GM20000 (cell line): Measurements from ENCODE around the gene DPYSL5.
"Not testable (repeated sequence)": the region's sequence is repeated elsewhere in the genome, so short reads cannot be mapped to it uniquely, and the experiment has no call there.

Experiments
- DNase-seq: peaks from one replicate; pipeline ENCODE4 v3.0.0; 2012; ENCODE audit warnings: low spot score
- CTCF ChIP-seq: IDR thresholded peaks from 2 replicates; pipeline ENCODE4 v1.5.1; 2012; ENCODE audit warnings: mild to moderate bottlenecking, control low read depth; ENCODE audit errors: extremely low read depth, missing control alignments

DPYSL5 gene

GRCh38 chr2:26877276-26877675, 29.3 kb downstream of the DPYSL5 start:
- TF ChIP-seq CTCF: no peak
- DNase-seq: no peak

DNA sequence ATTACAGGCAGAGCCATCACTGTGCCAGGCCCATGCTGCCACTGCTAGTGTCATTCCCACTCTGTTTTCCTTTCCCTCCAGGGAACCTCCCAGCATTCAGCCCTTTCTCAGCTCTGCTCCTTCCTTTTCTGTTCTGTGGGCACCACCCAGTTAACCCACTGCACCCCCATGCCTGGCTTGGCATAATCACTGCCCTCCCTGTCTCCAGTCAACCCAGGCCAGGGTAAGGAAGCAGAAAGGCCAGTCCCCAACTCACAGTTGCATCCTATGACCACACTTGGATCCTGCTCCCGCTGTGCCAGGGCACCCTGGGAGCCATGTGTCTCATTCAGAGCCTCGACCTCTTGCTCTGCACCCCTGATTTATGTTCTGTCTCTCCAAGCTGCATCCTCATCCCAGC, 32.2 kb downstream of the DPYSL5 start:
- no peak for TF ChIP-seq CTCF
- DNase-seq: no peak

- DNase-seq: no peak
- TF ChIP-seq CTCF: no peak
Measured at GRCh38 chr2:26880910-26881435, 33.0 kb downstream of the DPYSL5 start.

DNA sequence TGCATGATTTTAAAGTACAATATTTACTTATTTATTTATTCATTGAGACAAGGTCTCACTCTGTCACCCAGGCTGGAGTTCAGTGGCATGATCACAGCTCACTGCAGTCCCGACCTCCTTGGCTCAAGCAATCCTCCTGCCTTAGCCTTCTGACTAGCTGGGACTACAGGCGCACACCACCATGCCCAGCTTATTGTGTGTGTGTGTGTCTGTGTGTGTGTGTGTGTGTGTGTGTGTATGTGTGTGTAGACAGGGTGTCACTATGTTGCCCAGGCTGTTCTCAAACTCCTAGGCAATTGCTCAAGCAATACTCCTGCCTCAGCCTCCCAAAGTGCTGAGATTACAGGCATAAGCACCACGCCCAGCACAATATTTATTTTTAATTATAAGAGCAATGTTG, 34.3 kb downstream of the DPYSL5 start:
- DNase-seq: not testable (repeated sequence)

DNA sequence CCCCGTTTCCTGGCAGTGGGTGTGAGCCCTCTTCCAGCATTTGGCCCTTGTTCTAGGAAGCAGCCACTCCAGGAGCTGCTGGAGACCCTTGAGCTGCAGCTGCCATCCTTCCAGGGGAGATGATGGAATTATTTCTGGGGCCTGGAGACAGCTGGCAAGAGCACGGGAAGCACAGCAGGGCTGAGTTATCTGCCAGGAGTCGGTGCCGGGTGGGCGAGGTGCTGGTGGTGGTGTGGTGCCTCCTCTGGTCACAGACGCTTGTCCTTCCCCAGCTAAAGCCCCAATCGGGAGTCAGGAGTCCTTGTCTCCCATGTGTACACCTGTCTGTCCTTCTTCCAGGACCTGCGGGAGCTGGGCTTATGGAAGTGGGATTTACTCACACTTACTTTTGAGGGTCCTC, 36.0 kb downstream of the DPYSL5 start:
- DNase-seq: no peak
- TF ChIP-seq CTCF: no peak

- no peak for DNase-seq
- TF ChIP-seq CTCF: no peak
Measured at GRCh38 chr2:26884486-26884885, 36.6 kb downstream of the DPYSL5 start.

- no peak for TF ChIP-seq CTCF
- DNase-seq: no peak
Measured at GRCh38 chr2:26885651-26886329, 37.9 kb downstream of the DPYSL5 start.

- no peak for TF ChIP-seq CTCF
- no peak for DNase-seq
Measured at GRCh38 chr2:26886736-26887135, 38.8 kb downstream of the DPYSL5 start.
